Measurements from ENCODE around the gene FGD5.

DNA sequence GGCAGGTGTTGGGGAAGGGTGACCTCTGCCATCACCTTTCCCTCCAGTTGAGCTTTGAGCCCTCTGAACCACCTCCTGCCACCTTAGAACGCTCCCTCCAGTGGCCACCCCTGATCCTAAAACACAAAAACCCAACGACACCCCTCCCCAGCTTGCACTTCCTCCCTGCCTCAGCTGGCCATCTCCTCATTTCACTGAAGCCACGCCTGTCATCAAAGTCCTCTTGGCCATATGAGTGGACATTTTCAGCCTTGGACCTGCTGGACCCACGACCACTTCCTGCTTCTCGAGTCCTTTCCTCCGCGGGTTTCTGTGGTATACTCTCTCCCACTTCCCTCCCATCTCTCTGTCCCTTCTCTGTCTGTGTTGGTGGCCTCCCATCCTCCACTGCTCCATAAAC is 80.2 kb downstream of the FGD5 start:
- TF ChIP-seq, protein P1, sequence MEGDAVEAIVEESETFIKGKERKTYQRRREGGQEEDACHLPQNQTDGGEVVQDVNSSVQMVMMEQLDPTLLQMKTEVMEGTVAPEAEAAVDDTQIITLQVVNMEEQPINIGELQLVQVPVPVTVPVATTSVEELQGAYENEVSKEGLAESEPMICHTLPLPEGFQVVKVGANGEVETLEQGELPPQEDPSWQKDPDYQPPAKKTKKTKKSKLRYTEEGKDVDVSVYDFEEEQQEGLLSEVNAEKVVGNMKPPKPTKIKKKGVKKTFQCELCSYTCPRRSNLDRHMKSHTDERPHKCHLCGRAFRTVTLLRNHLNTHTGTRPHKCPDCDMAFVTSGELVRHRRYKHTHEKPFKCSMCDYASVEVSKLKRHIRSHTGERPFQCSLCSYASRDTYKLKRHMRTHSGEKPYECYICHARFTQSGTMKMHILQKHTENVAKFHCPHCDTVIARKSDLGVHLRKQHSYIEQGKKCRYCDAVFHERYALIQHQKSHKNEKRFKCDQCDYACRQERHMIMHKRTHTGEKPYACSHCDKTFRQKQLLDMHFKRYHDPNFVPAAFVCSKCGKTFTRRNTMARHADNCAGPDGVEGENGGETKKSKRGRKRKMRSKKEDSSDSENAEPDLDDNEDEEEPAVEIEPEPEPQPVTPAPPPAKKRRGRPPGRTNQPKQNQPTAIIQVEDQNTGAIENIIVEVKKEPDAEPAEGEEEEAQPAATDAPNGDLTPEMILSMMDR (IDR thresholded peaks at IDR 0.05), result no peak
- no peak for TF ChIP-seq EP300 (IDR thresholded peaks at IDR 0.05)

Measured in stomach (tissue), 4 donors.